Measurements from ENCODE around the gene SST.

SST gene

GRCh38 chr3:187639927-187640568, 30.1 kb downstream of the SST start:
- no peak for TF ChIP-seq CTCF (IDR thresholded peaks at IDR 0.05)
- DNase-seq (ENCODE audit: low spot score), result no peak
- no peak overlapping the region for H3K27ac ChIP-seq
- no peak overlapping the region for H3K4me3 ChIP-seq

- no peak for TF ChIP-seq CTCF (IDR thresholded peaks at IDR 0.05)
- Histone ChIP-seq H3K4me3 (no peak overlapping the region), H3K27ac (no peak overlapping the region)
- no peak for DNase-seq (ENCODE audit: low spot score)
Measured at GRCh38 chr3:187636528-187636927, 33.7 kb downstream of the SST start.

GRCh38 chr3:187630404-187630803, 39.8 kb downstream of the SST start:
- no peak for TF ChIP-seq CTCF (IDR thresholded peaks at IDR 0.05)
- Histone ChIP-seq H3K27ac (no peak overlapping the region), H3K4me3 (no peak overlapping the region)
- DNase-seq (ENCODE audit: low spot score), result no peak

GRCh38 chr3:187629711-187630110, 40.5 kb downstream of the SST start:
- TF ChIP-seq CTCF (IDR thresholded peaks at IDR 0.05), result no peak
- DNase-seq (ENCODE audit: low spot score), result no peak
- H3K27ac ChIP-seq, result no peak overlapping the region
- H3K4me3 ChIP-seq, result no peak overlapping the region

- Histone ChIP-seq H3K4me3 (no peak overlapping the region), H3K27ac (no peak overlapping the region)
- no peak for TF ChIP-seq CTCF (IDR thresholded peaks at IDR 0.05)
- no peak for DNase-seq (ENCODE audit: low spot score)
Measured at GRCh38 chr3:187628169-187628568, 42.0 kb downstream of the SST start.

GRCh38 chr3:187626581-187626980, 43.6 kb downstream of the SST start:
- Histone ChIP-seq H3K27ac (no peak overlapping the region), H3K4me3 (no peak overlapping the region)
- TF ChIP-seq CTCF (IDR thresholded peaks at IDR 0.05), result no peak
- DNase-seq (ENCODE audit: low spot score), result no peak

- no peak for DNase-seq (ENCODE audit: low spot score)
- Histone ChIP-seq H3K4me3 (no peak overlapping the region), H3K27ac (no peak overlapping the region)
- TF ChIP-seq CTCF (IDR thresholded peaks at IDR 0.05), result no peak
Measured at GRCh38 chr3:187624588-187624987, 45.6 kb downstream of the SST start.
